Lower lobe of right lung (tissue), 2 donors: ENCODE results near the gene FAM83C. TPM values are rescaled to one million over a fixed set of nuclear protein-coding genes. Genes with fewer than 3 reads are reported as not detected.
"Not testable (repeated sequence)": the region's sequence is repeated elsewhere in the genome, so short reads cannot be mapped to it uniquely, and the experiment has no call there.

Source experiments
- ATAC-seq, 2 donors: fragments of 200-7000 bp; cut with Tn5 transposase; one replicate each; pipeline ENCODE4 v1.9.1; 2020 to 2022; ENCODE audit warnings: mild to moderate bottlenecking in 2 of 2, moderate library complexity in 2 of 2
- DNase-seq: peaks from one replicate; pipeline ENCODE4 v3.0.0-alpha.2; 2020
- H3K27ac ChIP-seq: fragments of 200-600 bp; one replicate; pipeline ENCODE4 v1.8.0; 2022
- H3K27me3 ChIP-seq: fragments of 200-600 bp; one replicate; pipeline ENCODE4 v1.8.0; 2022; ENCODE audit warnings: low read depth
- H3K36me3 ChIP-seq: fragments of 200-600 bp; one replicate; pipeline ENCODE4 v1.8.0; 2022; ENCODE audit warnings: mild to moderate bottlenecking
- H3K4me1 ChIP-seq: fragments of 200-600 bp; one replicate; pipeline ENCODE4 v1.8.0; 2022
- H3K4me3 ChIP-seq: fragments of 200-600 bp; one replicate; pipeline ENCODE4 v1.8.0; 2022; ENCODE audit warnings: mild to moderate bottlenecking
- H3K9me3 ChIP-seq: fragments of 200-600 bp; one replicate; pipeline ENCODE4 v1.8.0; 2022
- CTCF ChIP-seq: fragments of 200-600 bp; IDR thresholded peaks from one replicate; pipeline ENCODE4 v1.8.0; 2022; ENCODE audit warnings: antibody characterized with exemption, mild to moderate bottlenecking
- intact Hi-C: fragments of 100-400 bp; cut with DNase I; formaldehyde crosslinking; loops from one replicate; pipeline ENCODE4 v1.11.0; 2022
- total RNA-seq: library from RNA; stranded (reverse); fragmentation: NEBNext Ultra II Directional; extraction: Animal tissue kit (Norgen Biotek cat#: 25700); gene quantifications from one replicate; pipeline ENCODE4 v1.2.1, GENCODE V29; 2021
- donor health status: DM: no; HTN: yes; CAD: no; lungs with severe emphysema.

FAM83C gene
- total RNA-seq, 1 donor from 2014 or later = not detected

GRCh38 chr20:35316086-35316485 is 23.9 kb upstream of the FAM83C start:
- intact Hi-C loops = no loop called here
- ATAC-seq = no peak
- H3K27ac ChIP-seq = no peak overlapping the region
- H3K9me3 ChIP-seq = no peaks in the 10 kb centered on the region
- no peak overlapping the region for H3K4me3 ChIP-seq
- TF ChIP-seq CTCF = no peak
- H3K36me3 ChIP-seq = peaks cover 18% of the 10 kb centered on the region
- no peak for DNase-seq
- H3K27me3 ChIP-seq = no peaks in the 10 kb centered on the region
- peaks cover 4% of the 10 kb centered on the region for H3K4me1 ChIP-seq

- H3K4me1 ChIP-seq, H3K27me3 ChIP-seq, H3K9me3 ChIP-seq, intact Hi-C loops, H3K27ac ChIP-seq, H3K4me3 ChIP-seq, DNase-seq, ATAC-seq: not testable (repeated sequence)
- peaks cover 18% of the 10 kb centered on the region for H3K36me3 ChIP-seq
These were observed 23.4 kb upstream of the FAM83C start for GRCh38 chr20:35315632-35316020.

GRCh38 chr20:35314816-35315631 is 22.8 kb upstream of the FAM83C start:
- no peaks in the 10 kb centered on the region for H3K9me3 ChIP-seq
- no peak overlapping the region for H3K27ac ChIP-seq
- H3K4me3 ChIP-seq = no peak overlapping the region
- no peak for DNase-seq
- peak; percentile 30 to 40 for ATAC-seq
- no peaks in the 10 kb centered on the region for H3K27me3 ChIP-seq
- no peak for TF ChIP-seq CTCF
- intact Hi-C loops = no loop called here
- H3K4me1 ChIP-seq = peaks cover 4% of the 10 kb centered on the region
- peaks cover 18% of the 10 kb centered on the region for H3K36me3 ChIP-seq

- Histone ChIP-seq H3K9me3 (no peaks in the 10 kb centered on the region), H3K27ac (no peak overlapping the region), H3K4me3 (no peak overlapping the region), H3K36me3 (peaks cover 26% of the 10 kb centered on the region), H3K27me3 (no peaks in the 10 kb centered on the region), H3K4me1 (no peaks in the 10 kb centered on the region)
- DNase-seq (no peak), ATAC-seq (no peak)
- intact Hi-C loops = no loop called here
- no peak for TF ChIP-seq CTCF
These were observed 20.1 kb upstream of the FAM83C start for GRCh38 chr20:35312318-35312717.

GRCh38 chr20:35311822-35312221 is 19.6 kb upstream of the FAM83C start:
- no peak for TF ChIP-seq CTCF
- H3K36me3 ChIP-seq = peaks cover 28% of the 10 kb centered on the region
- H3K9me3 ChIP-seq = no peaks in the 10 kb centered on the region
- H3K27ac ChIP-seq = no peak overlapping the region
- ATAC-seq = no peak
- H3K27me3 ChIP-seq = no peaks in the 10 kb centered on the region
- H3K4me3 ChIP-seq = no peak overlapping the region
- DNase-seq = no peak
- no peaks in the 10 kb centered on the region for H3K4me1 ChIP-seq
- intact Hi-C loops = no loop called here

- no peak overlapping the region for H3K27ac ChIP-seq
- TF ChIP-seq CTCF = no peak
- H3K27me3 ChIP-seq = no peaks in the 10 kb centered on the region
- H3K4me3 ChIP-seq = no peak overlapping the region
- no peak for DNase-seq
- H3K4me1 ChIP-seq = no peaks in the 10 kb centered on the region
- intact Hi-C loops = no loop called here
- peaks cover 32% of the 10 kb centered on the region for H3K36me3 ChIP-seq
- ATAC-seq = no peak
- H3K9me3 ChIP-seq = no peaks in the 10 kb centered on the region
These were observed 19.2 kb upstream of the FAM83C start for GRCh38 chr20:35311409-35311808.
